Mesenchymal stem cell (in vitro differentiated cells and primary cell): ENCODE measurements around the gene PKP4.

Source experiments
- DNase-seq: peaks from one replicate; pipeline ENCODE4 v3.0.0-alpha.2; 2013
- H2AFZ ChIP-seq: one replicate; pipeline ENCODE4 v1.6.1; 2013; ENCODE audit warnings: low read depth, mild to moderate bottlenecking, control low read depth, inconsistent platforms, low read length, moderate library complexity
- H2AK5ac ChIP-seq: 2 replicates; pipeline ENCODE4 v1.6.1; 2013; ENCODE audit warnings: low read length, moderate library complexity, mild to moderate bottlenecking, inconsistent platforms; ENCODE audit not compliant: severe bottlenecking
- H2BK120ac ChIP-seq: one replicate; pipeline ENCODE4 v1.6.1; 2013; ENCODE audit warnings: low read depth, mild to moderate bottlenecking, inconsistent platforms, low read length, moderate library complexity
- H2BK12ac ChIP-seq, 2 experiments: one replicate each; pipeline ENCODE4 v1.6.1; 2013; ENCODE audit warnings: inconsistent platforms in 2 of 2, low read length in 2 of 2, mild to moderate bottlenecking in 2 of 2, moderate library complexity in 2 of 2, control low read depth in 1 of 2
- H2BK15ac ChIP-seq: one replicate; pipeline ENCODE4 v1.6.1; 2013; ENCODE audit warnings: mild to moderate bottlenecking, low read depth, inconsistent platforms; ENCODE audit not compliant: poor library complexity, severe bottlenecking
- H2BK5ac ChIP-seq: 2 replicates; pipeline ENCODE4 v1.6.1; 2013; ENCODE audit warnings: low read depth, mild to moderate bottlenecking, low read length, control low read depth, inconsistent platforms; ENCODE audit not compliant: poor library complexity, severe bottlenecking
- H3K14ac ChIP-seq, 2 experiments: one replicate each; pipeline ENCODE4 v1.6.1; 2013; ENCODE audit warnings: inconsistent platforms in 2 of 2, low read length in 2 of 2, control low read depth in 1 of 2, mild to moderate bottlenecking in 1 of 2, moderate library complexity in 1 of 2
- H3K18ac ChIP-seq, 2 experiments: one replicate each; pipeline ENCODE4 v1.6.1; 2013; ENCODE audit warnings: inconsistent platforms in 2 of 2, low read length in 2 of 2, control low read depth in 1 of 2, low read depth in 1 of 2, mild to moderate bottlenecking in 1 of 2
- H3K23ac ChIP-seq, 2 experiments: one replicate each; pipeline ENCODE4 v1.6.1; 2013; ENCODE audit warnings: inconsistent platforms in 2 of 2, low read length in 2 of 2, mild to moderate bottlenecking in 2 of 2, moderate library complexity in 2 of 2, control low read depth in 1 of 2
- H3K27ac ChIP-seq: 2 replicates; pipeline ENCODE4 v1.5.1; 2013; ENCODE audit warnings: mild to moderate bottlenecking, moderate library complexity, low read length, control low read depth, inconsistent platforms; ENCODE audit not compliant: poor library complexity, severe bottlenecking
- H3K27me3 ChIP-seq, 2 experiments: 2 replicates each; pipeline versions ENCODE4 v1.6.1 to v1.7.0; 2013; ENCODE audit warnings: low read length in 2 of 2, mild to moderate bottlenecking in 2 of 2, moderate library complexity in 2 of 2, control low read depth in 1 of 2, inconsistent platforms in 1 of 2; ENCODE audit not compliant: control insufficient read depth in 1 of 2, insufficient read depth in 1 of 2
- H3K36me3 ChIP-seq, 2 experiments: 2 replicates each; pipeline versions ENCODE4 v1.6.1 to v1.7.0; 2013; ENCODE audit warnings: low read length in 2 of 2, control low read depth in 1 of 2, inconsistent platforms in 1 of 2, low read depth in 1 of 2, mild to moderate bottlenecking in 1 of 2; ENCODE audit not compliant: insufficient read depth in 2 of 2, control insufficient read depth in 1 of 2
- H3K4ac ChIP-seq, 2 experiments: one replicate each; pipeline ENCODE4 v1.6.1; 2013; ENCODE audit warnings: inconsistent platforms in 2 of 2, low read length in 2 of 2, mild to moderate bottlenecking in 2 of 2, moderate library complexity in 2 of 2, control low read depth in 1 of 2, low read depth in 1 of 2
- H3K4me1 ChIP-seq: 2 replicates; pipeline ENCODE4 v1.6.1; 2013; ENCODE audit warnings: low read depth, low read length, control low read depth; ENCODE audit not compliant: control insufficient read depth, insufficient read depth
- H3K4me2 ChIP-seq: 2 replicates; pipeline ENCODE4 v1.6.1; 2013; ENCODE audit warnings: low read length, mild to moderate bottlenecking, inconsistent platforms; ENCODE audit not compliant: poor library complexity, severe bottlenecking
- H3K4me3 ChIP-seq, 2 experiments: 2 replicates each; pipeline versions ENCODE4 v1.5.1 to v1.7.0; 2013; ENCODE audit warnings: low read length in 2 of 2, mild to moderate bottlenecking in 2 of 2, control low read depth in 1 of 2, low read depth in 1 of 2; ENCODE audit not compliant: insufficient read depth in 1 of 2
- H3K79me1 ChIP-seq: replicated peaks from 2 replicates; pipeline ENCODE4 v1.6.1; 2013; ENCODE audit warnings: mild to moderate bottlenecking, control low read depth, low read length, inconsistent platforms; ENCODE audit not compliant: poor library complexity, severe bottlenecking
- H3K9ac ChIP-seq: 2 replicates; pipeline ENCODE4 v1.7.0; 2013; ENCODE audit warnings: mild to moderate bottlenecking, low read length, moderate library complexity
- H3K9me3 ChIP-seq: 2 replicates; pipeline ENCODE4 v1.7.0; 2013; ENCODE audit warnings: mild to moderate bottlenecking, low read length; ENCODE audit not compliant: control insufficient read depth
- H4K8ac ChIP-seq: one replicate; pipeline ENCODE4 v1.6.1; 2013; ENCODE audit warnings: inconsistent platforms, mild to moderate bottlenecking, low read length, moderate library complexity
- H4K91ac ChIP-seq: one replicate; pipeline ENCODE4 v1.6.1; 2013; ENCODE audit warnings: mild to moderate bottlenecking, low read length, inconsistent platforms
- WGBS: methylation state at CpG from one replicate; pipeline ENCODE4 v1.1.7; 2013; ENCODE audit warnings: mixed read lengths; 5-methylcytosine and 5-hydroxymethylcytosine counted together

Gene PKP4

DNA sequence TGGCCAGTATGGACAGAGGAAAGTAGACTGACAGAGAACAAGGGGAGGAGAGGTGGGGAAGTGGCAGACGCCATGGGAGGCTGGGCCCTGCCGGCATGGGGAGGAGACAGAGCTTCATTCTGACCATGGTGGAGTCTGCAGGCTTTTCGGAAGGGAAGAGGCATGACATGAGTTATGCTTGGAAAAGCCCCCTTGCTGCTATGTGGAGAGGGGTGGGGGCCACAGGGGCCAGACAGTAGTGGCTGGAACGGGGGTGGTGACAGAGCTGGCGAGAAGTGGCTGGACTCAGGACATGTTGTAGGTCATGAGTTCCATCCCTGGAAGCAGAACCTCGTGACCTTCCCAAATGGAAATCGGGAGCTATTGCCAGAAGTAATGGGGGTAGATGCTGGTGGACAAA lies 271.7 kb downstream of the PKP4 start:
- H3K27ac ChIP-seq: no peak overlapping the region
- H3K4me1 ChIP-seq: peaks cover 37% of the 10 kb centered on the region
- H2BK120ac ChIP-seq: no peak overlapping the region
- H2BK15ac ChIP-seq: no peak overlapping the region
- H3K79me1 ChIP-seq: no peaks in the 10 kb centered on the region
- H3K9ac ChIP-seq: no peak overlapping the region
- no peak overlapping the region for H3K23ac ChIP-seq
- peaks cover 0 to 53% of the 10 kb centered on the region in 2 experiments for H3K27me3 ChIP-seq
- H4K8ac ChIP-seq: no peak overlapping the region
- H3K9me3 ChIP-seq: no peaks in the 10 kb centered on the region
- H3K4me2 ChIP-seq: no peak overlapping the region
- DNase-seq: no peak
- H3K4ac ChIP-seq: no peak overlapping the region
- H3K4me3 ChIP-seq: no peak overlapping the region
- no peak overlapping the region for H2AFZ ChIP-seq
- no peak overlapping the region for H2BK12ac ChIP-seq
- no peak overlapping the region for H2BK5ac ChIP-seq
- no peak overlapping the region for H3K14ac ChIP-seq
- H3K36me3 ChIP-seq: no peaks in the 10 kb centered on the region
- no peak overlapping the region for H3K18ac ChIP-seq
- H4K91ac ChIP-seq: no peak overlapping the region
- no peak overlapping the region for H2AK5ac ChIP-seq
- WGBS: 92% methylated on average over 7 of the region's 7 CpGs

DNA sequence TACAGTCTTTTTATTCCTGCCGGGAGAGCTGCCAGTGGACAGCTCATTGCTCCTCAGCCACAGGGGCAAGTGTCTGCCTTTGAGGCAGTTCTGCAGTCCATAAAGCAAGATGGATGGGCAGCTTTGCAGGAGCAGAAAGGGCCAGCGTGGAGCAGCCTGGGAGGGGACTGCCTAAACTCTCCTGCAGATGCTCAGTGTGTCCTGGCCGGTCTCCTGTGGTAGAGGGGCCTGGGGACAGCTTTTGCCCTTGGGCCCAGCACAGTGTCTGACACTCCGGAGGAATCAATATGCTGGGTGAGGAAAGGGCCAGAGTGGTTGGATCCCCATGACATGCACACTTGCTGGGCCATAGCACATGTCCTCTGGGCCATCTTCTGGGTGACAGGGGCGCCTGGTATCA lies 272.7 kb downstream of the PKP4 start:
- Histone ChIP-seq H2BK5ac (no peak overlapping the region), H3K4me2 (peak overlapping the region; percentile 17), H3K4me3 (no peak overlapping the region), H3K4ac (no peak overlapping the region), H3K14ac (no peak overlapping the region), H3K18ac (no peak overlapping the region), H2BK12ac (no peak overlapping the region), H2AFZ (no peak overlapping the region), H4K8ac (no peak overlapping the region), H4K91ac (no peak overlapping the region), H3K9me3 (no peaks in the 10 kb centered on the region), H2BK15ac (no peak overlapping the region), H2BK120ac (no peak overlapping the region), H3K79me1 (no peaks in the 10 kb centered on the region), H3K23ac (no peak overlapping the region), H3K36me3 (no peaks in the 10 kb centered on the region), H3K4me1 (peaks cover 29% of the 10 kb centered on the region), H3K27me3 (peaks cover 0 to 47% of the 10 kb centered on the region in 2 experiments), H3K9ac (no peak overlapping the region), H3K27ac (peak overlapping the region; percentile 26), H2AK5ac (peak overlapping the region; percentile 17)
- no peak for DNase-seq
- WGBS: 92% methylated on average over 5 of the region's 5 CpGs

DNA sequence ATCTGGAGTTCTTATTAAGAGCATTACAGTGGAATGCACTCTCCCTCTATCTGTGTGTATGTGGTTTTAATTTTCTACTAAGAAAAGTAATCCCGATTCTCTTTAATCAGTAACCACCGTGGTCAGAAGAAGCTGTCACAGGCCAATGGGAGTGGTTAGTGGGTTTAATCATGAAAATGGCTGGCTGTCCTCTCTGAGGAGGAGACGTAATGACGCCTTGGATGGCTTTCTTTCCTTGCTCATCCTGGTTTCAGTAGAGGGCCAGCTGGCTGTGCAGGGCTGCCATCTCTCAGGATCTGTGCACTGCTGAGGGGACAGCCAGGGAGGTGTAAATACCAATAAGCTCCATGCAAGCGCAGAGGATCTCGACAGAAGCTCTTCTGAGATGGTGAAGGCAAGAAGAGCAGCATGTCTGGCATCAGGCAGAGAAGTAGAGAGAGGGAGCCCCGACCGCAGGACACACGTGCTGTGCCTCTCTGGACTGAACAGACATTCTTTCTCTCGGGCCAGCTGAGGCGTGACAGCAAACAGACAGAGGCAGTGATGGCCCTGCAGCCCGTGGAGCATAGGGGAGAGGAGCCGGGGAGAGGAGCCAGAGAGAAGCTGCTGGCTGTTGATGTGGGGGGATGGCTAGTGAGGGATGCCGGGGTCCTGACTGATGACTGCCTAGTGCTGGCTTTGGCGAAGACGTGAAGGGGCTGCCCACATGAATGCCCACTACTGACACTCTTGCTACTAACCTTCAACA lies 273.3 kb downstream of the PKP4 start:
- Histone ChIP-seq H3K9ac (no peak overlapping the region), H2AFZ (no peak overlapping the region), H2BK12ac (no peak overlapping the region), H3K27me3 (peaks cover 0 to 47% of the 10 kb centered on the region in 2 experiments), H3K14ac (no peak overlapping the region), H3K4me2 (peak overlapping the region; percentile 17), H2BK5ac (no peak overlapping the region), H3K36me3 (no peaks in the 10 kb centered on the region), H4K8ac (no peak overlapping the region), H2AK5ac (no peak overlapping the region), H3K27ac (peak overlapping the region; percentile 81), H3K79me1 (no peaks in the 10 kb centered on the region), H3K23ac (no peak overlapping the region), H2BK15ac (no peak overlapping the region), H3K4ac (no peak overlapping the region), H3K4me3 (no peak overlapping the region), H3K9me3 (no peaks in the 10 kb centered on the region), H2BK120ac (no peak overlapping the region), H3K18ac (no peak overlapping the region), H4K91ac (no peak overlapping the region), H3K4me1 (peaks cover 24% of the 10 kb centered on the region)
- 89% methylated on average over 16 of the region's 16 CpGs for WGBS
- no peak for DNase-seq

DNA sequence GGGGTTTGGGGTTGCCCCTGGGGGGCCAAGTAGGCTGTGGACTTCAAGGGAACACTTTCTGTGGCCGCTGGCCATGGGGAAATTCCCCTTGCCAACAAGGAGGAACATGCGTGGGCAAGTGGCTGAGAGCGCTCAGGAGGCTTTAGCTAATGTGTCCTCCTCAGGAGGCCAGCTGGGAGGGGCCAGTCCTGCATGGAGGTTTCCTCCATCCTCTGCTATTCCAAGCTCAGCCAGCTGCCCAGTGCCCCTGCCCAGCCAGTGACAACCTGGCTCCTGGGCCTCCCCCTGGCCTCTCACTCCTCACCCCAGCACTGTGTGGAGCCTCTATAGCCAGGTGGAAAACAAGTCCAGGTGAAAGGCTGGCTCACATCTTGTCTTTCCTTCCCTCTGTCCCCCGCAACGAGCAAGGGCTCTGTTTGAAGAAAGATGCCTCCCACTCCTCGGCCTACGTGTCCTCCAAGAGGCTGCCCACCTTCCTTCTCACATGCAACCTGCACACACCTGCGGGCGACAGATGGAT lies 273.9 kb downstream of the PKP4 start:
- Histone ChIP-seq H3K36me3 (no peaks in the 10 kb centered on the region), H3K4me1 (peaks cover 20% of the 10 kb centered on the region), H3K14ac (no peak overlapping the region), H3K9ac (no peak overlapping the region), H3K4me3 (no peak overlapping the region), H2BK120ac (no peak overlapping the region), H2BK15ac (no peak overlapping the region), H4K8ac (no peak overlapping the region), H3K27ac (peak overlapping the region; percentile 4), H3K4me2 (no peak overlapping the region), H3K27me3 (peaks cover 0 to 43% of the 10 kb centered on the region in 2 experiments), H4K91ac (no peak overlapping the region), H2AK5ac (peak overlapping the region; percentile 51), H3K9me3 (no peaks in the 10 kb centered on the region), H3K4ac (no peak overlapping the region), H3K79me1 (no peaks in the 10 kb centered on the region), H2BK12ac (no peak overlapping the region), H2BK5ac (no peak overlapping the region), H2AFZ (no peak overlapping the region), H3K18ac (no peak overlapping the region), H3K23ac (no peak overlapping the region)
- WGBS: 94% methylated on average over 7 of the region's 9 CpGs
- no peak for DNase-seq
